ENCODE data around the gene NDUFA6. TPM values are rescaled to one million over a fixed set of nuclear protein-coding genes. Genes with fewer than 3 reads are reported as not detected.
A peak's percentile ranks its signal among the peaks of the same experiment; 100 is the strongest.

Gene NDUFA6
- total RNA-seq, 2 donors from 2014 or later: 52.9 to 53.1 TPM

- no peak for TF ChIP-seq CTCF (IDR thresholded peaks at IDR 0.05)
- TF ChIP-seq POLR2AphosphoS5 (IDR thresholded peaks at IDR 0.05): no peak
- TF ChIP-seq POLR2A (IDR thresholded peaks at IDR 0.05): no peak
- no peaks in the 10 kb centered on the region for H3K36me3 ChIP-seq
- peak overlapping the region; percentile 84 to 88 for H3K27ac ChIP-seq
- peaks cover 9% of the 10 kb centered on the region for H3K4me1 ChIP-seq (replicated peaks)
- no peak for DNase-seq (ENCODE audit: low spot score)
- peak overlapping the region; percentile 53 to 54 for H3K4me3 ChIP-seq
- intact Hi-C loops (cut with DNase I): no loop called here
- 11% methylated on average over 19 of the region's 19 CpGs for WGBS
- H3K9me3 ChIP-seq: no peaks in the 10 kb centered on the region
- no peaks in the 10 kb centered on the region for H3K27me3 ChIP-seq (replicated peaks; ENCODE audit: insufficient read depth)
Observed at GRCh38 chr22:42069801-42070516, 20.6 kb downstream of the NDUFA6 start.

- Histone ChIP-seq H3K4me3 (no peak overlapping the region), H3K27me3 (replicated peaks; ENCODE audit: insufficient read depth) (no peaks in the 10 kb centered on the region), H3K27ac (no peak overlapping the region), H3K4me1 (replicated peaks) (peaks cover 9% of the 10 kb centered on the region), H3K36me3 (no peaks in the 10 kb centered on the region), H3K9me3 (no peaks in the 10 kb centered on the region)
- intact Hi-C loops (cut with DNase I): no loop called here
- TF ChIP-seq POLR2AphosphoS5 (IDR thresholded peaks at IDR 0.05): no peak
- TF ChIP-seq POLR2A (IDR thresholded peaks at IDR 0.05): no peak
- no peak for TF ChIP-seq CTCF (IDR thresholded peaks at IDR 0.05)
- WGBS: 100% methylated on average over 4 of the region's 4 CpGs
- DNase-seq (ENCODE audit: low spot score): no peak
Observed at GRCh38 chr22:42068291-42068690, 22.3 kb downstream of the NDUFA6 start.

GRCh38 chr22:42067671-42068251, 22.8 kb downstream of the NDUFA6 start:
- H3K27me3 ChIP-seq (replicated peaks; ENCODE audit: insufficient read depth): no peaks in the 10 kb centered on the region
- H3K27ac ChIP-seq: no peak overlapping the region
- no peaks in the 10 kb centered on the region for H3K36me3 ChIP-seq
- intact Hi-C loops (cut with DNase I): no loop called here
- WGBS: 89% methylated on average over 14 of the region's 14 CpGs
- no peaks in the 10 kb centered on the region for H3K9me3 ChIP-seq
- TF ChIP-seq POLR2A (IDR thresholded peaks at IDR 0.05): no peak
- TF ChIP-seq POLR2AphosphoS5 (IDR thresholded peaks at IDR 0.05): no peak
- DNase-seq (ENCODE audit: low spot score): no peak
- no peak overlapping the region for H3K4me3 ChIP-seq
- H3K4me1 ChIP-seq (replicated peaks): peaks cover 9% of the 10 kb centered on the region

- Histone ChIP-seq H3K27me3 (replicated peaks; ENCODE audit: insufficient read depth) (no peaks in the 10 kb centered on the region), H3K36me3 (no peaks in the 10 kb centered on the region), H3K4me3 (no peak overlapping the region), H3K4me1 (replicated peaks) (peaks cover 9% of the 10 kb centered on the region), H3K9me3 (no peaks in the 10 kb centered on the region), H3K27ac (no peak overlapping the region)
- no peak for TF ChIP-seq POLR2AphosphoS5 (IDR thresholded peaks at IDR 0.05)
- no peak for TF ChIP-seq POLR2A (IDR thresholded peaks at IDR 0.05)
- TF ChIP-seq CTCF (IDR thresholded peaks at IDR 0.05): no peak
- WGBS: 96% methylated on average over 10 of the region's 10 CpGs
- DNase-seq (ENCODE audit: low spot score): no peak
- intact Hi-C loops (cut with DNase I): no loop called here
Observed at GRCh38 chr22:42066937-42067336, 23.6 kb downstream of the NDUFA6 start.

- no peak for DNase-seq (ENCODE audit: low spot score)
- no peaks in the 10 kb centered on the region for H3K36me3 ChIP-seq
- WGBS: 97% methylated on average over 7 of the region's 7 CpGs
- peaks cover 2% of the 10 kb centered on the region for H3K4me1 ChIP-seq (replicated peaks)
- H3K27me3 ChIP-seq (replicated peaks; ENCODE audit: insufficient read depth): no peaks in the 10 kb centered on the region
- H3K27ac ChIP-seq: no peak overlapping the region
- intact Hi-C loops (cut with DNase I): no loop called here
- no peak overlapping the region for H3K4me3 ChIP-seq
- no peak for TF ChIP-seq POLR2AphosphoS5 (IDR thresholded peaks at IDR 0.05)
- no peaks in the 10 kb centered on the region for H3K9me3 ChIP-seq
Observed at GRCh38 chr22:42066126-42066761, 24.3 kb downstream of the NDUFA6 start.
